ENCODE measurements around the gene PRKAR1B.

DNA sequence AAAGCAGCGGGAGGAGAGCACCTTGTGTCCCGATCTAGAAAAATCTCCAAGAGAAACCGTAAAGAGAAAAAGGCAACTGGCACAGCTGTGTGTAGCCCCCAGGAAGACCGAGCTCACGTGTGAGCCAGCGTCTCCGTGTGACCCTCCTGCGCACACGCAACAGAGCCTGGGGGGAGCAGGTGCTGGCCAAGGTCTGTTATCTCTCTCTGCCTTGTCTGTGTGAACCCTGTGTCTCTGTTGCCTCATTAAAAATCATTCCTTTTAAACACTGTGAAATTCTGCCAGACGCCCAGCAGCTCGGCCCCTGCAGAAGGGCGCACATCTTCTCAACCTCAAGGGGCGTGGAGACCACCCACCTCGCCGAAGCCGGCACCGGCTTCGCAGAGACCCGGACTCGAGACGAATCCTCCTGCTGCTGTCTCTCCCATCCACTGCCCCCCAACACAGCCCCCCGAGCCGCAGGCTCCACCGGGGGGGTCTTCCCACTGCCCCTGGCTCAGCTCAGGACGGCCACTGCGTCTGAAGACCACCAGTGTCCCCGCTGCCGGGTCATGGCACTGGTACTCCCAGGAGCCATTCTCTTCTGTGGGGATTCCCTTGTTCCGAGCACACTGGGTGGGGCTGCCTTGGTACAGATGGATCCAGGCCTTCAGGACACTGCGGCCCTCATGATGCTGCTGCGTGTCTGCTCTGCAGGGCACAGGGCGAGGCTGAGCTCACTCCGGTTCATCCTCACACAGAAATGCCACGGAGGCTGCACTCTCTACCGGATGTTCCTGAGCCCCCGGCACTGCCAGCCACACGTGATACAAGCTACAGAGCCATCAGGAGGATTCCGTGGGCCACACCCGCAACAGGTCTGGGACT is 94.9 kb downstream of the PRKAR1B start:
- TF ChIP-seq, protein P1, sequence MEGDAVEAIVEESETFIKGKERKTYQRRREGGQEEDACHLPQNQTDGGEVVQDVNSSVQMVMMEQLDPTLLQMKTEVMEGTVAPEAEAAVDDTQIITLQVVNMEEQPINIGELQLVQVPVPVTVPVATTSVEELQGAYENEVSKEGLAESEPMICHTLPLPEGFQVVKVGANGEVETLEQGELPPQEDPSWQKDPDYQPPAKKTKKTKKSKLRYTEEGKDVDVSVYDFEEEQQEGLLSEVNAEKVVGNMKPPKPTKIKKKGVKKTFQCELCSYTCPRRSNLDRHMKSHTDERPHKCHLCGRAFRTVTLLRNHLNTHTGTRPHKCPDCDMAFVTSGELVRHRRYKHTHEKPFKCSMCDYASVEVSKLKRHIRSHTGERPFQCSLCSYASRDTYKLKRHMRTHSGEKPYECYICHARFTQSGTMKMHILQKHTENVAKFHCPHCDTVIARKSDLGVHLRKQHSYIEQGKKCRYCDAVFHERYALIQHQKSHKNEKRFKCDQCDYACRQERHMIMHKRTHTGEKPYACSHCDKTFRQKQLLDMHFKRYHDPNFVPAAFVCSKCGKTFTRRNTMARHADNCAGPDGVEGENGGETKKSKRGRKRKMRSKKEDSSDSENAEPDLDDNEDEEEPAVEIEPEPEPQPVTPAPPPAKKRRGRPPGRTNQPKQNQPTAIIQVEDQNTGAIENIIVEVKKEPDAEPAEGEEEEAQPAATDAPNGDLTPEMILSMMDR (conservative IDR thresholded peaks at IDR 0.05; ENCODE audit: low read length): no peak
- no peak for TF ChIP-seq EZH2phosphoT487 (IDR thresholded peaks at IDR 0.05; ENCODE audit: borderline replicate concordance, low read depth, low read length)
